Skeletal muscle tissue (tissue), 4 donors: Measurements from ENCODE around the gene CFH. TPM values are rescaled to one million over a fixed set of nuclear protein-coding genes. Genes with fewer than 3 reads are reported as not detected.

Experiments used
- H3K27ac ChIP-seq: one replicate; pipeline ENCODE4 v1.7.0; 2013; ENCODE audit warnings: mild to moderate bottlenecking, low read depth, low read length, inconsistent platforms
- H3K27me3 ChIP-seq, 3 donors: one replicate each; pipeline ENCODE4 v1.7.0; 2013; ENCODE audit warnings: low read length in 3 of 3; ENCODE audit not compliant: control insufficient read depth in 3 of 3, insufficient read depth in 3 of 3
- H3K36me3 ChIP-seq, 3 donors: one replicate each; pipeline ENCODE4 v1.7.0; 2013; ENCODE audit warnings: low read length in 3 of 3; ENCODE audit not compliant: control insufficient read depth in 3 of 3, insufficient read depth in 3 of 3
- H3K4me1 ChIP-seq, 3 donors: one replicate each; pipeline ENCODE4 v1.7.0; 2013; ENCODE audit warnings: low read length in 3 of 3, mild to moderate bottlenecking in 3 of 3; ENCODE audit not compliant: control insufficient read depth in 3 of 3, insufficient read depth in 3 of 3
- H3K4me3 ChIP-seq, 3 donors: one replicate each; pipeline ENCODE4 v1.7.0; 2013; ENCODE audit warnings: low read length in 3 of 3
- H3K9ac ChIP-seq, 3 donors: one replicate each; pipeline ENCODE4 v1.7.0; 2013; ENCODE audit warnings: low read length in 3 of 3, mild to moderate bottlenecking in 3 of 3, moderate library complexity in 2 of 3, low read depth in 1 of 3
- H3K9me3 ChIP-seq, 3 donors: one replicate each; pipeline ENCODE4 v1.7.0; 2013; ENCODE audit warnings: low read length in 3 of 3; ENCODE audit not compliant: control insufficient read depth in 3 of 3
- total RNA-seq: library from RNA; depleted of rRNA; stranded (reverse); fragments of >200 nt; gene quantifications from one replicate; pipeline ENCODE4 v1.2.3, GENCODE V29; 2014
- donor health status: Osteomylitis.

Gene CFH
- total RNA-seq, result 119 TPM

DNA sequence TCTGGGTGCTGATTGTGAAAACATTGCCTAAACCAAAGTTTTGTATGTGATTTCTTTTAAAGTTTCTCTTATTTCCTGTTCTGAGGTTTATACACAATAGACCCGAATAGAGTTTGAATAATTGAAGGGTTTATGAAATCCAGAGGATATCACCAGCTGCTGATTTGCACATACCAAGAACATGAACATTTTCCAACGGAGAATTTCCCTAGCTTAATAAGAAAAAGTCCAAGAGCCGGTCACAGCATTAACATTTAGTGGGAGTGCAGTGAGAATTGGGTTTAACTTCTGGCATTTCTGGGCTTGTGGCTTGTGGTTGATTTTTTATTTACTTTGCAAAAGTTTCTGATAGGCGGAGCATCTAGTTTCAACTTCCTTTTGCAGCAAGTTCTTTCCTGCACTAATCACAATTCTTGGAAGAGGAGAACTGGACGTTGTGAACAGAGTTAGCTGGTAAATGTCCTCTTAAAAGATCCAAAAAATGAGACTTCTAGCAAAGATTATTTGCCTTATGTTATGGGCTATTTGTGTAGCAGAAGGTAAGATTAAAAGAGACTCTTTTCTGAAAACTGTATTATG, at the start of gene CFH:
Gene CFH, plus strand, starts transcription at position 407 of the 579 bp plus-strand sequence. Its CDS starts 75 bp downstream, at position 482.
- Histone ChIP-seq H3K27ac (peak within 1 kb of the TSS; percentile 64), H3K9me3 (no peaks in the 10 kb centered on the region), H3K9ac (peak within 1 kb of the TSS; percentile 51 to 76 (median 54)), H3K27me3 (no peaks in the 10 kb centered on the region), H3K4me1 (no peaks in the 10 kb centered on the region), H3K4me3 (peak within 1 kb of the TSS; percentile 36 to 68 (median 55)), H3K36me3 (no peaks in the 10 kb centered on the region)

DNA sequence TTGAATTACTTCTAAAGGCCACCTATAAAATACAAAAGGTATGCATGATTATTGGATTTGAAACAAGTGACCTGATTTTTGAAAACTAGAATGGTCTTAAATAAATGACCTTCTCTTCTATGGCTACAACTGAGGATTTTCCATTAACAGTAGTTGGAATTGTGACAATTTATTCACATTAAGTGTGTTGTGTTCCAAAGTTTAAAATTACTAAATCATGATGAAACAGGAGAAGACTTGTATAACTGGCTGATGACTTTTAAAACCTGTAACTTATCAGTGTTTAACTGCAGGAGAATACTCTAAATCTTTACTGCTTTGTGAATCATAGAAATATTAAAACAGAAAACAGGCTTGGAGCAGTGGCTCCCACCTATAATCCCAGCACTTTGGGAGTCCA, 48.2 kb upstream of the CFH start:
- Histone ChIP-seq H3K4me3 (no peak overlapping the region), H3K9ac (no peak overlapping the region), H3K27ac (no peak overlapping the region), H3K9me3 (no peaks in the 10 kb centered on the region), H3K4me1 (peaks cover 0 to 12% (median 0%) of the 10 kb centered on the region in 3 donors), H3K36me3 (no peaks in the 10 kb centered on the region), H3K27me3 (no peaks in the 10 kb centered on the region)

DNA sequence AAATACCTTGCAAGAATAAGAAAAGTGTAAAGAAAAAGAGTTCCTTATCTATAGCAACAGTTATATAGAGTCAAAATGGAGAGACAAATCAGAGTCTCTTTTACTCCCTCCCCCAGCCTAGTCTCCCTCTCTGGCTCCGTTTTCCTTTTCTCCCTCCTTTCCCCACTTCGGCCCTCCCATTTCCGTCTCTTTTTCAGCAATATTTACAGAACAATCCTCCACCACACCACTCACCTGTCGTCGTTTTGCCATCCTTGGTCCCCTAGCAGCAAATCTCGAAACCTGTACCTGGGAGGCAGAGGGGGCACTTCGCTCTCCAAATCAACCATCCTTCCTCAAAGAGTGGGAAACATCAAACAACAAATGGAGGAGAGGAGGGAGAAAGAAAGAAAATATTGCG, 43.9 kb upstream of the CFH start:
- Histone ChIP-seq H3K9me3 (no peaks in the 10 kb centered on the region), H3K36me3 (no peaks in the 10 kb centered on the region), H3K4me1 (peaks cover 0 to 17% (median 7%) of the 10 kb centered on the region in 3 donors), H3K27ac (peak overlapping the region; percentile 52), H3K9ac (peak overlapping the region; percentile 53 to 69 (median 60)), H3K4me3 (peak overlapping the region; percentile 37 to 85 (median 66)), H3K27me3 (no peaks in the 10 kb centered on the region)

DNA sequence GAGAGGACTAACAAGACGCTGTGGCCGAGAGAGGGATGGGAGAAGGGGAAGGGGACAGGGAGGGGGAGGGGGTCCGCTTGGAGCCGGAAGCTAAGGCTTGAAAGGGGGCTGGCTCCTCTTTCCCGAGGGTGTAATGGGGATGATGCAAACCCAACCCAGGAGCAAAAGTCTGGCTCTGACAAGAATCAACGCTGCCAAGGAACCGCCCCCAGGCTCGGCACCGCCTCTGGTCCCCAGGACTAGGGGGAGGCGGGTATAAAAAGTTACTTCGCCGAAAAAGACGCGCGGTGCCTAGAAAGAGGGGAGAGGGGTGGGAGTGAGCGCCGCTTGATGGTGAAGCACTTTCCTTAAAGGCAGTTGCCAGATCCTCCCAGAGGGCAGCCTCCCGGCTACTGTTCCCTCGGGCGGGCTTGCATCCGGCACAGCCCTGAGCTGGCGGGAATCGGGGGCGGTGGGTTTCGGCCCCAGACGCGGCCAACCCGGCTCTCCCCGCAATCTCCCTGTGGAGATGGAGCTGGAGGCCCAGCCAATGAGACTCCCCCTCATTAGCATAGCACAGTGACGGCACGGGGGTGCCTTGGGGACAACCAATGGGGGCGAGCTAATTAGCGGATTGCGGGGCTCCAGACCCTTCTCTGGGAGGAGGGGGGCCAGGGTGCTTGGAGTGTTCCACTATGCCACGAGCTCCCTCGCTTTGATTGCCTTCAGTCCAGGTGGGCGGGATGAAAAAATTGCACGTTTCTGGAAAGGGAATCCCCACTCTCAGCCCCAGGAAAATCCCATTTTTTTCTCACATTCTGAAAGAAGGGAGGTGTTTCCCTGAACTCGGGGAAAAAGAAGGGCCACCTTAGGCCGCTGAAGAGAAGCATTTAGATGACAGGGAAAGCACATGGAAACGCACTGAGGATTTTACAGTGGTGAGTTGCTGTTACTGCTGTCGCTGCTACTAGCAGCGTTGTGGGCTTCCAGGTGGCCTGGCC, 43.2 kb upstream of the CFH start, which contains the start of gene KCNT2:
Gene KCNT2, minus strand, starts transcription at position 51 of the 980 bp plus-strand sequence. CDS start 131 bp downstream, outside the sequence.
- peak within 1 kb of the TSS; percentile 37 to 85 (median 66) for H3K4me3 ChIP-seq
- H3K27me3 ChIP-seq, result no peaks in the 10 kb centered on the region
- H3K36me3 ChIP-seq, result no peaks in the 10 kb centered on the region
- peak within 1 kb of the TSS; percentile 52 for H3K27ac ChIP-seq
- H3K4me1 ChIP-seq, result peaks cover 0 to 17% (median 7%) of the 10 kb centered on the region in 3 donors
- H3K9ac ChIP-seq, result peak within 1 kb of the TSS; percentile 53 to 69 (median 60)
- no peaks in the 10 kb centered on the region for H3K9me3 ChIP-seq

DNA sequence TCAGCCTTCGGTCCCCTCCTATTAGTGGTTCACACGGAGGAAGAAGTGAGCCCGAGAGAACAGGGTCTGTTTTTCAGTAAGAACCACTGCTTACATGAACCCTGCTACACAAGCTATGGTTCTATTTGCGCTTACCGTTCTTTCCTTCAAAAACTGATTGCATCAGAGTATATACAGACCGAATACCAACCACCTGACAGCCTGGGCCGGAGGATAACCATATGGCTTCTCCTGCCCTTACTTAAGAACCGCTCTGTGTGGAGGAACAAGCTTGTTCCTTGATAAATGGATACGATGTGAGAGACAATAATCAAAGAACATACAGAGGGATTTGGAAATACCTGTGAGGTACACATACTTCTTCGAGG, 42.5 kb upstream of the CFH start:
- H3K9me3 ChIP-seq, result no peaks in the 10 kb centered on the region
- no peak overlapping the region for H3K9ac ChIP-seq
- H3K4me1 ChIP-seq, result peaks cover 0 to 17% (median 7%) of the 10 kb centered on the region in 3 donors
- peak overlapping the region in 2 of 3 donors; percentile 37 to 85 for H3K4me3 ChIP-seq
- H3K27me3 ChIP-seq, result no peaks in the 10 kb centered on the region
- H3K27ac ChIP-seq, result peak overlapping the region; percentile 52
- H3K36me3 ChIP-seq, result no peaks in the 10 kb centered on the region

DNA sequence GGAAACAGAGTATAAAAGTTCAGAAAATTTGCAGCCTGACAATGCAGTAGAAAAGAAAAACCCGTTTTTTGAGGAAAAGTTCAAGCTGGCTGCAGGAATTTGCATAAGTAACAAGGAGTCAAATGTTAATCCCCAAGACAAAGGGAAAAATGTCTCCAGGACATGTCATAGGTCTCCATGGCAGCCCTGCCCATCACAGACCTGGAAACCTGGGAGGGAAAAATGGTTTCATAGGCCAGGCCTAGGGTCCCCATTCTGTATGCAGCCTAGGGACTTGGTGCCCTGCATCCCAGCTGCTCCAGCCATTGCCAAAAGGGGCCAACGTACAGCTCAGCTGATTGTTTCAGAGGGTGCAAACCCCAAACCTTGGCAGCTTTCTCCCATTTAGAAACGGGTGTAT, 40.0 kb upstream of the CFH start:
- no peak overlapping the region for H3K27ac ChIP-seq
- H3K4me3 ChIP-seq, result no peak overlapping the region
- no peak overlapping the region for H3K9ac ChIP-seq
- no peaks in the 10 kb centered on the region for H3K9me3 ChIP-seq
- no peaks in the 10 kb centered on the region for H3K36me3 ChIP-seq
- H3K4me1 ChIP-seq, result peaks cover 0 to 17% (median 7%) of the 10 kb centered on the region in 3 donors
- no peaks in the 10 kb centered on the region for H3K27me3 ChIP-seq

DNA sequence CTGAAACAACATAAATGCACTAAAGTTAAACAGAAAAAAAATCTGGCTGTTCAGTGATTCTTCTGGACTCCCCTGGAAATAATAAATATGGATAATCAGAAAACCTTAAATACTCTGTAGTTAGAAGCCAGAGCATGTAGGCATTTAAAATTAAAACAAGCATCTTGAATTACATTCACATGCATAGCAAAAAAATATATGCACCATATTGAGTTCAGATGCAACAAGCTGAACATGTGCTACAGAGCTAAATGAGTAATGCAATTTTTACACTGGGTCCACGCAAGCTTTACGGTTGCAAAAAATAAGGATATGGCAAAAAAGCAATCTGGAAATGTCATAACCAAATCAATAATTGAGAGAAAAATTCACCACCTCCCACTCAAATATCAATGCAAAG, 32.1 kb upstream of the CFH start:
- no peak overlapping the region for H3K27ac ChIP-seq
- no peaks in the 10 kb centered on the region for H3K9me3 ChIP-seq
- no peaks in the 10 kb centered on the region for H3K36me3 ChIP-seq
- no peak overlapping the region for H3K4me3 ChIP-seq
- no peaks in the 10 kb centered on the region for H3K4me1 ChIP-seq
- H3K27me3 ChIP-seq, result no peaks in the 10 kb centered on the region
- H3K9ac ChIP-seq, result no peak overlapping the region

DNA sequence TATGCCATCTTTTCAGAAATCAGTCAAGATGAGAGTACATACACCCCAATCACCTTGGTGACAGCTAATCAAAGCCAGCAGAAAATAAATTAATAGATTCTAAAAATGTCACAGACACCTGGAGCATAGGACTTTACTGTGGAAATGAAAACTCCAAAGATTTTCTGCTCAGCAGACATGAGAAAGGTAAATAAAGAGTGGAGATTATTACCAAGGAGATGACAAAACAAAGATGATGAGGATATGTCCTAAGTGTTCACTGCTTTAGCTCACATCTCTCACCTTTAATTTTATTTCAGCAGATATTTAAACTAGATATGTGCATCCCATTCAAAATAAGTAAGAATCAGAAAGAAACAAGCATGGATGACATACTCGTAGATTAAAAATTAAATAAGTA, 28.8 kb upstream of the CFH start:
- H3K4me3 ChIP-seq, result no peak overlapping the region
- no peak overlapping the region for H3K9ac ChIP-seq
- H3K9me3 ChIP-seq, result no peaks in the 10 kb centered on the region
- H3K4me1 ChIP-seq, result no peaks in the 10 kb centered on the region
- H3K36me3 ChIP-seq, result no peaks in the 10 kb centered on the region
- H3K27ac ChIP-seq, result no peak overlapping the region
- H3K27me3 ChIP-seq, result no peaks in the 10 kb centered on the region

DNA sequence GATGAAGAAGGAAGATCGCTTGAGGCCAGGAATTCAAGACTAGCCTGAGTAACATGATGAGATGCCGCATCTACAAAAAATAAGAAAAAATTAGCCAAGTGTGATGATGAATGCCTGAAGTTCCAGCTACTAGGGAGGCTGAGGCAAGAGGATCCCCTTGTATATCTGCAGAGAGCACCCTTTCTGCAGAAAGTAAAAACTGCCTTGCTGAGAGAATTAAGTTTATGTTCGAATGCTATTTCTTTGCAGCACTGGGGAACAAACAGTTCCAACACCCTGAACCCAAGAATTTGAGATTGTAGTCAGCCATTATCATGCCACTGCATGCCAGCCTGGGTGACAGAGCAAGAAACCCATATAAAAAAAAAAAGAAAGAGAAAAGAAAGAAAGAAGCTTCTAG, 23.0 kb upstream of the CFH start:
- no peak overlapping the region for H3K9ac ChIP-seq
- H3K36me3 ChIP-seq, result no peaks in the 10 kb centered on the region
- H3K4me3 ChIP-seq, result no peak overlapping the region
- H3K4me1 ChIP-seq, result no peaks in the 10 kb centered on the region
- H3K9me3 ChIP-seq, result no peaks in the 10 kb centered on the region
- H3K27ac ChIP-seq, result no peak overlapping the region
- no peaks in the 10 kb centered on the region for H3K27me3 ChIP-seq

DNA sequence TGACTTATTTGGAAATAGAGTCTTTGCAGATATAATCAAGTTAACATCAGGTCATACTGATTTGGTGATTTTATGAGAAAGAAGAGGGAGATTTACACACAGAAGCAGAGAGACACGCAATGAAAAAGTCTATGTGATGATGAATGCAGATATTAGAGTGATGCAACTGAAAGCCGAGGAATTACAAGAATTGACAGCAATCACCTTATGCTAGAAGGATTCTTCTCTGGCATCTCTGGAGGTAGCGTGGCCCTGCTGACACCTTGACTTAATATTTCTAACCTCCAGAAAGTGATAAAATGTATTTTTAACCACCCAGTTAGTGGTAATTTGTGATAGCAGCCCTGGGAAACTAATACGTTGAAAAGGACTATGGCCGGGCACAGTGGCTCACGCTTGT, 14.2 kb upstream of the CFH start:
- Histone ChIP-seq H3K9ac (no peak overlapping the region), H3K4me1 (no peaks in the 10 kb centered on the region), H3K36me3 (no peaks in the 10 kb centered on the region), H3K27ac (no peak overlapping the region), H3K9me3 (no peaks in the 10 kb centered on the region), H3K4me3 (no peak overlapping the region), H3K27me3 (no peaks in the 10 kb centered on the region)
